GM06990 (cell line): ENCODE data around the gene IQSEC3.

ENCODE experiments used
- DNase-seq: peaks from one replicate; pipeline ENCODE4 v3.0.0-alpha.2; 2011; ENCODE audit not compliant: insufficient read length; ENCODE audit errors: extremely low read depth
- H3K27me3 ChIP-seq: replicated peaks from 2 replicates; pipeline ENCODE4 v1.6.0; 2011; ENCODE audit warnings: low read length; ENCODE audit not compliant: control insufficient read depth, insufficient read depth
- H3K36me3 ChIP-seq: 2 replicates; pipeline ENCODE4 v1.5.1; 2011; ENCODE audit warnings: low read length; ENCODE audit not compliant: control insufficient read depth, insufficient read depth
- H3K4me3 ChIP-seq: replicated peaks from 2 replicates; pipeline ENCODE4 v1.5.1; 2011; ENCODE audit warnings: low read depth, mild to moderate bottlenecking, control low read depth, low read length
- TF ChIP-seq, protein P1 (sequence below): IDR thresholded peaks from 2 replicates; pipeline ENCODE4 v1.5.1; 2011; ENCODE audit warnings: low read length, control low read depth, mild to moderate bottlenecking, inconsistent platforms; ENCODE audit not compliant: insufficient read depth, poor library complexity, severe bottlenecking

The IQSEC3 gene

DNA sequence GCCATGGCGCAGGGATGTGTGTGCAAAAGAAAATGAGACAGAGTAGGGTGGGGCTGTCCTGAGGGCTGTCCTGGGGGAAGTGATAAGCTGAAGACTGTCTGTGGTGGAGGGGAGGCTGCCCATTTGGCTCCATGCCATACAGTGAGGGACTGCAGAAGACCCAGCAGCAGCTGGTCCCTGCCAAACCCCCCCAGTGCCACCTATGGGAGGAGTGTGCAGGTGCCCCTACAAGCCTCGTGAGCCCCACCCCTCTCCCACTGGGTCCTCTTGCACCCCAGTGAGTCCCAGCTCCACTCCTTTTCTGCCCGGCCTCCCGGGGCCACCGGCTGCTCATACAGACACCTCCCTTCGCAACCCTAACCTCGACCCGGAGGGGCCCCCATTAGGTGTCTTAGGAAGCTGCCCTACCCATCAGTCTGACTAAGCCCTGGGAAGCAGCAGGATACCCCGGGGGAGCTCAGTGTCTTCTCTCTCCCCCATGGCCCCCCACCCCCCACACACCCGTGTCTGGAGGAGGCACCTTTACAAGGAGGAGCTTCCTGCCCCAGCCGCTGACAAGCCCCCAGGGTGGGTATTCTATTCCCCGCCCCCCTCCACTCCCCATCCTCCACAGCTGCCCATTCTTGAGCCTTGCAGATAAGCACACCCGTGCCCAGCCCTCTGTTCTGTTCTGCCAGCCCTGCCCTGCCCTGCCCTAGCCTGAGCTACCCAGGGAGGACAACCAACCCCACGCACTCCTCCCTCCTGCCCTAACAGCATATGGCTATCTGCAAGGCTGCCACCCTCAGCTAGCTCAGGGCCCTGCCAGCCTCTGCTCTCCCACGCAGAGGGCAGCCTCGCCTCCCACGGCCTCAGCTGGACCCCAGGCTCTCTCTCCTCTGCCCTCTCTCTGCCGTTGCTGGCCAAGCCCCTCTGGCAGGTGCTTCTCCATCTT is 105.4 kb downstream of the IQSEC3 start:
- Histone ChIP-seq H3K4me3 (no peak overlapping the region), H3K27me3 (no peaks in the 10 kb centered on the region; the same call in none of the 2 replicates), H3K36me3 (no peaks in the 10 kb centered on the region)
- no peak for DNase-seq
- TF ChIP-seq, protein P1, sequence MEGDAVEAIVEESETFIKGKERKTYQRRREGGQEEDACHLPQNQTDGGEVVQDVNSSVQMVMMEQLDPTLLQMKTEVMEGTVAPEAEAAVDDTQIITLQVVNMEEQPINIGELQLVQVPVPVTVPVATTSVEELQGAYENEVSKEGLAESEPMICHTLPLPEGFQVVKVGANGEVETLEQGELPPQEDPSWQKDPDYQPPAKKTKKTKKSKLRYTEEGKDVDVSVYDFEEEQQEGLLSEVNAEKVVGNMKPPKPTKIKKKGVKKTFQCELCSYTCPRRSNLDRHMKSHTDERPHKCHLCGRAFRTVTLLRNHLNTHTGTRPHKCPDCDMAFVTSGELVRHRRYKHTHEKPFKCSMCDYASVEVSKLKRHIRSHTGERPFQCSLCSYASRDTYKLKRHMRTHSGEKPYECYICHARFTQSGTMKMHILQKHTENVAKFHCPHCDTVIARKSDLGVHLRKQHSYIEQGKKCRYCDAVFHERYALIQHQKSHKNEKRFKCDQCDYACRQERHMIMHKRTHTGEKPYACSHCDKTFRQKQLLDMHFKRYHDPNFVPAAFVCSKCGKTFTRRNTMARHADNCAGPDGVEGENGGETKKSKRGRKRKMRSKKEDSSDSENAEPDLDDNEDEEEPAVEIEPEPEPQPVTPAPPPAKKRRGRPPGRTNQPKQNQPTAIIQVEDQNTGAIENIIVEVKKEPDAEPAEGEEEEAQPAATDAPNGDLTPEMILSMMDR, result no peak

DNA sequence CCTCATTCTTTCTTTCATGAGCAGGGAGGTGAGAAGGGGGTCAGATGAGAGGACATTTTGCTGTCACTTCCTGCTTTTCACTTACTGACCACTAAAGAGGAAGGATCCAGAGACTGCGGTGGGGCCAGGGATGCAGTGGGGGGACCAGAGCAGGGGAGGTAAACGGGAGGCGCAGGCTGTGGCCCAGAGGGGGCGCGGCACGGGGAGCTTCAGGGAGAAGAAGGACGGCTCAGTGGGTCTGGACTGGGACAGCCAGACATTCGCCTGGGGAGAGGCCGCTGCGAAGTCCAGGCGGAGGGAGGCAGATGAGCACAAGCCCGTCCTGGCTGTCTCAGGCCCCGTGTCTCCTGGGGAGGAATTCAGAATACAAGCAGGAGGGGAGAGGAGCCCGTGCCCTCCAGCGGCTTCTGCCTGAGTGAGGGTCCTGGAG is 106.2 kb downstream of the IQSEC3 start:
- Histone ChIP-seq H3K27me3 (no peaks in the 10 kb centered on the region; the same call in none of the 2 replicates), H3K36me3 (no peaks in the 10 kb centered on the region), H3K4me3 (no peak overlapping the region)
- DNase-seq, result no peak
- TF ChIP-seq, protein P1, result no peak

GRCh38 chr12:174124-174523 is 107.6 kb downstream of the IQSEC3 start:
- Histone ChIP-seq H3K4me3 (no peak overlapping the region), H3K36me3 (no peaks in the 10 kb centered on the region), H3K27me3 (no peaks in the 10 kb centered on the region; the same call in none of the 2 replicates)
- TF ChIP-seq, protein P1, result no peak
- no peak for DNase-seq

- Histone ChIP-seq H3K36me3 (no peaks in the 10 kb centered on the region), H3K4me3 (no peak overlapping the region), H3K27me3 (no peaks in the 10 kb centered on the region; the same call in none of the 2 replicates)
- no peak for DNase-seq
- TF ChIP-seq, protein P1, result no peak
These were observed 108.0 kb downstream of the IQSEC3 start for GRCh38 chr12:174596-174995.

DNA sequence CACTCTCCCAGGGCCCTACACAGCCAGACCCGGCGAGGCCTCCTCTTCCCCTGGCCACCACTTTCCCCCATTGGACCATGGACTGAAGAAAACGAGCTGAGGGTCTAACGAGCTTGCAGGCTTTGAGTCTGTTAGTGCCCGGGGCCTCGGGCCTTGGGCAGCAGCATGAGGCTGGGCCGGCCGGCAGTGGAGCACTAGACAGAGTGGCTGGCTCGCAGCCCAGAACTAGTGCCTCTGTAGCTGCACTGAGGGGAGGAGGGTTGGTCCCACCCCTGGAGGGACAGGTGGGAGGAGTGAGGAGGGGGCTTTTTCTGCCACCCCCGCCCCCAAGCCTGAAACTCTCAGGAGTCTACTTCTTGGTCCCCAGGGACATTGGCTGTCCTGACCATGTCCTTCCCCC is 108.7 kb downstream of the IQSEC3 start:
- no peak for DNase-seq
- Histone ChIP-seq H3K36me3 (no peaks in the 10 kb centered on the region), H3K27me3 (no peaks in the 10 kb centered on the region; the same call in none of the 2 replicates), H3K4me3 (no peak overlapping the region)
- TF ChIP-seq, protein P1, result no peak
